ENCODE data around the gene POSTN. TPM values are rescaled to one million over a fixed set of nuclear protein-coding genes. Genes with fewer than 3 reads are reported as not detected.
"Not testable (repeated sequence)": the region's sequence is repeated elsewhere in the genome, so short reads cannot be mapped to it uniquely, and the experiment has no call there.

Gene POSTN
- total RNA-seq, 1 donor from 2014 or later: 52.1 TPM

DNA sequence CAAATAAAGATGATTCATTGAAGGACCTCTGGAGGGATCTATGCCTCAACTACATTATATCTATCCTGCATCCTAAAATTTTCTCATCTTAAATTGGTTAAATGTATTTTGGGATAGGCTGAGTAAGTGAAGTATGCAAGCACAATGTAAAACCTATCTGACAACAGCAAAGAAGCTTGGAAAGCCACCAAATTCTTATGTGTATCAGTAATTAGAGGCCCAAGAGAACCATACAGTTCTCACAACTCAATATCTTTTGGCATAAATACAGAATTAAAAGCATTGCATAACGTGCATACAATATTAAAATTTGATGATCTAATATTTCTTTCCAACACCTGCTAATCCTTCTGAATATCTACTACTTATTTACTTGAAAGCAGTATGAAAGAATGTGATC lies 13.0 kb downstream of the POSTN start:
- H3K36me3 ChIP-seq: no peaks in the 10 kb centered on the region
- H3K9me3 ChIP-seq (replicated peaks): no peaks in the 10 kb centered on the region
- H3K4me3 ChIP-seq: no peak overlapping the region
- H3K27ac ChIP-seq (replicated peaks): no peak overlapping the region
- DNase-seq: no peak
- peaks cover 19% of the 10 kb centered on the region for H3K4me1 ChIP-seq
- H3K27me3 ChIP-seq (ENCODE audit: low read depth): no peaks in the 10 kb centered on the region
- intact Hi-C loops (cut with micrococcal nuclease): no loop called here
- TF ChIP-seq, protein P1, sequence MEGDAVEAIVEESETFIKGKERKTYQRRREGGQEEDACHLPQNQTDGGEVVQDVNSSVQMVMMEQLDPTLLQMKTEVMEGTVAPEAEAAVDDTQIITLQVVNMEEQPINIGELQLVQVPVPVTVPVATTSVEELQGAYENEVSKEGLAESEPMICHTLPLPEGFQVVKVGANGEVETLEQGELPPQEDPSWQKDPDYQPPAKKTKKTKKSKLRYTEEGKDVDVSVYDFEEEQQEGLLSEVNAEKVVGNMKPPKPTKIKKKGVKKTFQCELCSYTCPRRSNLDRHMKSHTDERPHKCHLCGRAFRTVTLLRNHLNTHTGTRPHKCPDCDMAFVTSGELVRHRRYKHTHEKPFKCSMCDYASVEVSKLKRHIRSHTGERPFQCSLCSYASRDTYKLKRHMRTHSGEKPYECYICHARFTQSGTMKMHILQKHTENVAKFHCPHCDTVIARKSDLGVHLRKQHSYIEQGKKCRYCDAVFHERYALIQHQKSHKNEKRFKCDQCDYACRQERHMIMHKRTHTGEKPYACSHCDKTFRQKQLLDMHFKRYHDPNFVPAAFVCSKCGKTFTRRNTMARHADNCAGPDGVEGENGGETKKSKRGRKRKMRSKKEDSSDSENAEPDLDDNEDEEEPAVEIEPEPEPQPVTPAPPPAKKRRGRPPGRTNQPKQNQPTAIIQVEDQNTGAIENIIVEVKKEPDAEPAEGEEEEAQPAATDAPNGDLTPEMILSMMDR (IDR thresholded peaks at IDR 0.05; ENCODE audit: borderline replicate concordance): no peak

DNA sequence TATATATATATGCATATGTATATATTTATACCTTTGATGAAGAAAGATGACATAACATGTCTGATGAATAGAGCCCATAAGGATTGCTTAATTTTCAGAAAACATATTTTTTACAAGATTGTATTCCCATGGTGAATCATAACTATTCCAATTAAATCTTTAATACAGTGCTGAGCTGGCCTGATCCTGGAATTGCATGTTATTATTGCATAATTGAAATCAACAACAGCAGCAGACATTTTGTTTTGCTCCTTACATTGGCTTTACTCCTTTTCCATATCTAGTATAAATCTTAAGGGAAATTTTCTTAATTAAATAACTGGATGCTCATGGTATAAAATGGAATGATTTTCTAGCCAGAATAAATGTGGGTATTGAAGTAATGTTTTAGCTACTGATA lies 22.0 kb downstream of the POSTN start:
- Histone ChIP-seq H3K9me3 (replicated peaks) (no peaks in the 10 kb centered on the region), H3K4me3 (no peak overlapping the region), H3K4me1 (no peaks in the 10 kb centered on the region), H3K36me3 (no peaks in the 10 kb centered on the region), H3K27me3 (ENCODE audit: low read depth) (no peaks in the 10 kb centered on the region), H3K27ac (replicated peaks) (no peak overlapping the region)
- intact Hi-C loops (cut with micrococcal nuclease): no loop called here
- no peak for DNase-seq
- TF ChIP-seq, protein P1 (IDR thresholded peaks at IDR 0.05; ENCODE audit: borderline replicate concordance): no peak

DNA sequence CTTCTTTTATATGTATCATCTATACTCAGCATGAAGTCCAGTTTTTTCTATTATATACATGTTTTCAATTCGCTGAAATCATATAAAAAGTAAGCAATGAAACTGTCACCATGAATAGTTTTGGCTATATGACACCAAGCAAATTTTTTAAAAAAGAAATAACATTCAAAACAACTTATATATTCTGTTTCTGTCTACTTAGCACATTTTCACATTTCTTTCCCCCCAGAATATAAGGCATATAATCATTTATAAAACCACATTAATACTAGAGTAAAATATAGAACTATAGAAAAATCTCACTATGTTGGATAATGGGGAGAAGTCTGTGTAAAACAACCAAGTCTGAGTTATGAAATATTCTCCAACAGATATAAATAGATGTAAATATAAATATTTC lies 33.1 kb downstream of the POSTN start:
- no peaks in the 10 kb centered on the region for H3K27me3 ChIP-seq (ENCODE audit: low read depth)
- H3K9me3 ChIP-seq (replicated peaks): no peaks in the 10 kb centered on the region
- TF ChIP-seq, protein P1 (IDR thresholded peaks at IDR 0.05; ENCODE audit: borderline replicate concordance): no peak
- no peaks in the 10 kb centered on the region for H3K36me3 ChIP-seq
- H3K4me1 ChIP-seq: no peaks in the 10 kb centered on the region
- H3K4me3 ChIP-seq: no peak overlapping the region
- H3K27ac ChIP-seq (replicated peaks): no peak overlapping the region
- intact Hi-C loops (cut with micrococcal nuclease): no loop called here
- no peak for DNase-seq

DNA sequence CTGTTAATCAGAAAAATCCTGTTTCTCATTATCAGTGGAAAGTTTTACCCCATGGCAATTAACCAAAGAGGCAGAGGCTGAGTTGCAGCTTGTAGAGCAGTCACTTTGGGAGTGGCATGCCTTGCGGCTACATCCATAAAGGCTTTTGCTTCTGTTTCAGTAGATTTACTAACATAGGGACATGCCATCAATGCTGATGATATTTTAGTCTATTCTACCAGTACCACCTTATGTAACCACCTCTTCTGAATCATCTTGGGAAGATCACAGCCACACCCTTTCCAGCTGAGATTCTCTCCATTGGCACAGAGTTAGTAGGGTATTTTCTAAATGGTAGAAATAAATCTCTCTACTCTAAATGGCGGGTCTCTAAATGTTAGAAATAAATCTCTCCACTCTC lies 37.5 kb downstream of the POSTN start:
- peaks cover 35% of the 10 kb centered on the region for H3K9me3 ChIP-seq (replicated peaks)
- DNase-seq: no peak

DNA sequence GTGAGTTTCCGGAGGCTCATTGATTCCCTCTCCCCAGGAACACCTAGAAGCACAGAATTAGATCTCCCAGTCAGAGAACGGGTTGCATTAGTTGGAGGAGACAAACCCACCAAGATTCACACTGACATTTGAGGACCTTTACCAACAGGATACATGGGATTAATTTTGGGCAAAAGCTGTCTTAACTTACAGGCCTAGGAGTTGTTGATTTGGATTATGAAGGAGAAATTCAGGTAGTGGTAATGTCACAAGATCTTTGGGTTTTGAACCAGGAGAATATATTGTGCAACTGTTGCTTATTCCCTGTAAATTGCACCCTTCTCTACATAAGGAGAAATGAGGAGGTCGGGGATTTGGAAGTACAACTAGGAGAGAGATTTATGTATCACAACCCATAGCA lies 38.0 kb downstream of the POSTN start:
- intact Hi-C loops (cut with micrococcal nuclease): no loop called here
- TF ChIP-seq, protein P1 (IDR thresholded peaks at IDR 0.05; ENCODE audit: borderline replicate concordance): no peak
- H3K27me3 ChIP-seq (ENCODE audit: low read depth): no peaks in the 10 kb centered on the region
- H3K9me3 ChIP-seq (replicated peaks): peaks cover 37% of the 10 kb centered on the region
- no peak overlapping the region for H3K27ac ChIP-seq (replicated peaks)
- no peak for DNase-seq
- no peaks in the 10 kb centered on the region for H3K4me1 ChIP-seq
- H3K4me3 ChIP-seq: no peak overlapping the region
- no peaks in the 10 kb centered on the region for H3K36me3 ChIP-seq

More for the DNA sequence above, 37.5 kb downstream of the POSTN start:
- no peaks in the 10 kb centered on the region for H3K36me3 ChIP-seq
- intact Hi-C loops (cut with micrococcal nuclease): no loop called here
- no peak overlapping the region for H3K4me3 ChIP-seq
- no peak overlapping the region for H3K27ac ChIP-seq (replicated peaks)
- no peaks in the 10 kb centered on the region for H3K4me1 ChIP-seq
- TF ChIP-seq, protein P1 (IDR thresholded peaks at IDR 0.05; ENCODE audit: borderline replicate concordance): no peak
- no peaks in the 10 kb centered on the region for H3K27me3 ChIP-seq (ENCODE audit: low read depth)

DNA sequence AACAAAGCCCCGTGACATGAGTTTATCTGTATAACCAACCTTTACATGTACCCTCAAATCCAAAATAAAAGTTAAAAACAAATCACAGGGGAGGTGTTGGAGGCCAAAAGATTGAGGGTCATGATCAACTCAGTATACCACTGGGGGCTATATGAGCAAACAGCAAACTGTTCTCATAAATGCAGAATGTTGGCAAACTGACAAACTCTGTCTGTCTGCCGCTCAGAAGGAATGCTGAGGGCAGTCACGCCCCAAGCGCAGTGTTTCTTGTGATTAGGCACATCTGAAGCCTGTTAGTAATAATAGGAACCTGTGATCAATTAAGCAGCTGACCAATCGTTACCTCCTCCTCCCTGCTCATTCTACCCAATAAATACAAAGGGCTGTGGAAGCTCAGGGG lies 39.8 kb downstream of the POSTN start:
- DNase-seq; intact Hi-C loops (cut with micrococcal nuclease); H3K4me3 ChIP-seq; H3K36me3 ChIP-seq; H3K4me1 ChIP-seq; H3K27ac ChIP-seq (replicated peaks); H3K27me3 ChIP-seq (ENCODE audit: low read depth): not testable (repeated sequence)
- H3K9me3 ChIP-seq (replicated peaks): peaks cover 46% of the 10 kb centered on the region
